Measurements from ENCODE around the gene PIGL. TPM values are rescaled to one million over a fixed set of nuclear protein-coding genes. Genes with fewer than 3 reads are reported as not detected.

PIGL gene
- total RNA-seq, 2 donors from 2014 or later = 22.5 to 74.0 TPM

- H3K4me1 ChIP-seq (replicated peaks) = no peaks in the 10 kb centered on the region
- WGBS = 89% methylated on average over 10 of the region's 10 CpGs
- intact Hi-C loops (cut with DNase I) = loop anchor here (5.0 kb wide), 1 partner anchor 70 kb away; the partner anchor contains the start of genes NCOR1 and PIGL
- H3K27ac ChIP-seq = peak overlapping the region; percentile 71 to 74
- H3K27me3 ChIP-seq (replicated peaks; ENCODE audit: insufficient read depth) = no peaks in the 10 kb centered on the region
- DNase-seq (ENCODE audit: low spot score) = no peak
- no peaks in the 10 kb centered on the region for H3K36me3 ChIP-seq
- H3K4me3 ChIP-seq = no peak overlapping the region
- no peak for TF ChIP-seq POLR2AphosphoS5 (IDR thresholded peaks at IDR 0.05)
- no peak for TF ChIP-seq CTCF (IDR thresholded peaks at IDR 0.05)
- no peak for TF ChIP-seq POLR2A (IDR thresholded peaks at IDR 0.05)
- H3K9me3 ChIP-seq = no peaks in the 10 kb centered on the region
Observed at GRCh38 chr17:16286947-16287562, 70.0 kb downstream of the PIGL start.

GRCh38 chr17:16287563-16288027 is 70.6 kb downstream of the PIGL start:
- no peak for DNase-seq (ENCODE audit: low spot score)
- H3K36me3 ChIP-seq = no peaks in the 10 kb centered on the region
- intact Hi-C loops (cut with DNase I) = loop anchor here (5.0 kb wide), 1 partner anchor 70 kb away; the partner anchor contains the start of genes NCOR1 and PIGL
- no peaks in the 10 kb centered on the region for H3K27me3 ChIP-seq (replicated peaks; ENCODE audit: insufficient read depth)
- peak overlapping the region; percentile 71 to 74 for H3K27ac ChIP-seq
- no peaks in the 10 kb centered on the region for H3K9me3 ChIP-seq
- no peak overlapping the region for H3K4me3 ChIP-seq
- TF ChIP-seq POLR2A (IDR thresholded peaks at IDR 0.05) (no peak), POLR2AphosphoS5 (IDR thresholded peaks at IDR 0.05) (no peak), CTCF (IDR thresholded peaks at IDR 0.05) (no peak)
- no peaks in the 10 kb centered on the region for H3K4me1 ChIP-seq (replicated peaks)
- WGBS = 36% methylated on average over 6 of the region's 6 CpGs

GRCh38 chr17:16288860-16289571 is 72.0 kb downstream of the PIGL start:
- intact Hi-C loops (cut with DNase I) = loop anchor here (5.0 kb wide), 1 partner anchor 72 kb away; the partner anchor contains the start of genes NCOR1 and PIGL
- H3K36me3 ChIP-seq = no peaks in the 10 kb centered on the region

GRCh38 chr17:16293931-16294330 is 76.9 kb downstream of the PIGL start:
- no peak overlapping the region for H3K4me3 ChIP-seq
- H3K27me3 ChIP-seq (replicated peaks; ENCODE audit: insufficient read depth) = no peaks in the 10 kb centered on the region
- H3K9me3 ChIP-seq = no peaks in the 10 kb centered on the region
- WGBS = 96% methylated on average over 3 of the region's 3 CpGs
- no peak for TF ChIP-seq POLR2AphosphoS5 (IDR thresholded peaks at IDR 0.05)
- TF ChIP-seq CTCF (IDR thresholded peaks at IDR 0.05) = no peak
- no peak for TF ChIP-seq POLR2A (IDR thresholded peaks at IDR 0.05)
- H3K4me1 ChIP-seq (replicated peaks) = no peaks in the 10 kb centered on the region
- H3K27ac ChIP-seq = no peak overlapping the region
- intact Hi-C loops (cut with DNase I) = no loop called here
- H3K36me3 ChIP-seq = no peaks in the 10 kb centered on the region
- no peak for DNase-seq (ENCODE audit: low spot score)

More at GRCh38 chr17:16288860-16289571, 72.0 kb downstream of the PIGL start:
- Histone ChIP-seq H3K27ac (no peak overlapping the region), H3K27me3 (replicated peaks; ENCODE audit: insufficient read depth) (no peaks in the 10 kb centered on the region), H3K9me3 (no peaks in the 10 kb centered on the region), H3K4me1 (replicated peaks) (no peaks in the 10 kb centered on the region), H3K4me3 (no peak overlapping the region)
- TF ChIP-seq POLR2A (IDR thresholded peaks at IDR 0.05) (no peak), CTCF (IDR thresholded peaks at IDR 0.05) (no peak), POLR2AphosphoS5 (IDR thresholded peaks at IDR 0.05) (no peak)
- no peak for DNase-seq (ENCODE audit: low spot score)
- 66% methylated on average over 5 of the region's 5 CpGs for WGBS
